CD4-positive, alpha-beta memory T cell (primary cell): Measurements from ENCODE around the gene SEC16A. TPM values are rescaled to one million over a fixed set of nuclear protein-coding genes. Genes with fewer than 3 reads are reported as not detected.

Experiments
- CTCF ChIA-PET: fragments of 350-600 bp; sonication (Branson Sonifier 250); formaldehyde crosslinking; loops from one replicate; lab custom pipeline; 2021; ENCODE audit warnings: inconsistent platforms; ENCODE audit not compliant: partially characterized antibody; lab: Charles Lee
- POLR2A ChIA-PET: fragments of 350-600 bp; sonication (Branson Sonifier 250); formaldehyde crosslinking; loops from one replicate; lab custom pipeline; 2021; ENCODE audit not compliant: partially characterized antibody; lab: Charles Lee
- DNase-seq, 5 donors: peaks; one replicate each; pipeline versions ENCODE4 v3.0.0 to v3.0.0-alpha.2; 2020 to 2022; ENCODE audit warnings: mixed read lengths in 1 of 5
- H3K27ac ChIP-seq: one replicate; pipeline ENCODE4 v1.7.0; 2013; ENCODE audit warnings: low read depth, low read length
- H3K27me3 ChIP-seq: 2 replicates; pipeline ENCODE4 v1.7.0; 2013; ENCODE audit warnings: mild to moderate bottlenecking, low read length, moderate library complexity; ENCODE audit not compliant: insufficient read depth
- H3K36me3 ChIP-seq: 2 replicates; pipeline ENCODE4 v1.7.0; 2013; ENCODE audit warnings: mild to moderate bottlenecking, low read length, moderate library complexity; ENCODE audit not compliant: insufficient read depth
- H3K4me1 ChIP-seq: 2 replicates; pipeline ENCODE4 v1.7.0; 2013; ENCODE audit warnings: mild to moderate bottlenecking, low read length, moderate library complexity; ENCODE audit not compliant: insufficient read depth
- H3K4me3 ChIP-seq, 2 donors: one replicate each; pipeline ENCODE4 v1.7.0; 2013; ENCODE audit warnings: low read length in 2 of 2, mild to moderate bottlenecking in 1 of 2
- H3K9me3 ChIP-seq, 2 donors: one replicate each; pipeline ENCODE4 v1.7.0; 2013; ENCODE audit warnings: low read length in 2 of 2, control low read depth in 1 of 2; ENCODE audit not compliant: control insufficient read depth in 1 of 2
- H3K27ac Mint-ChIP-seq, 7 donors: one replicate each; pipeline ENCODE4 v1.8.0; 2020 to 2021; ENCODE audit warnings: mixed read lengths in 7 of 7, mild to moderate bottlenecking in 6 of 7, inconsistent platforms in 3 of 7, moderate library complexity in 3 of 7
- H3K27me3 Mint-ChIP-seq, 2 donors: one replicate each; pipeline ENCODE4 v1.8.0; 2020 to 2021; ENCODE audit warnings: mixed read lengths in 2 of 2
- H3K36me3 Mint-ChIP-seq, 2 donors: one replicate each; pipeline ENCODE4 v1.8.0; 2020 to 2021; ENCODE audit warnings: mixed read lengths in 2 of 2, inconsistent platforms in 1 of 2, mild to moderate bottlenecking in 1 of 2
- H3K4me1 Mint-ChIP-seq, 4 donors: one replicate each; pipeline ENCODE4 v1.8.0; 2020 to 2021; ENCODE audit warnings: mixed read lengths in 4 of 4, mild to moderate bottlenecking in 1 of 4
- H3K4me3 Mint-ChIP-seq, 8 donors: one replicate each; pipeline ENCODE4 v1.8.0; 2020 to 2021; ENCODE audit warnings: mixed read lengths in 8 of 8, mild to moderate bottlenecking in 7 of 8, moderate library complexity in 6 of 8, inconsistent platforms in 3 of 8
- H3K9me3 Mint-ChIP-seq, 8 donors: one replicate each; pipeline ENCODE4 v1.8.0; 2020 to 2021; ENCODE audit warnings: mixed read lengths in 8 of 8, mild to moderate bottlenecking in 5 of 8, inconsistent platforms in 3 of 8, moderate library complexity in 1 of 8
- intact Hi-C: fragments of 100-400 bp; cut with micrococcal nuclease; formaldehyde crosslinking; loops from one replicate; pipeline ENCODE4 v1.15.1; 2023
- polyA plus RNA-seq, 2 donors: library from polyadenylated mRNA; unstranded; fragments of 300-500 nt; fragmentation: Illumina TruSeq; gene quantifications; one replicate each; pipeline ENCODE4 v1.2.3, GENCODE V29; 2021
- total RNA-seq, 2 experiments: library from RNA; stranded (reverse); gene quantifications; one replicate each; pipeline ENCODE4 v1.2.3, GENCODE V29; 2021

The SEC16A gene
- total and polyA plus RNA-seq, 4 experiments from 2014 or later, result 6.6 to 87.7 (median 61.1) TPM

DNA sequence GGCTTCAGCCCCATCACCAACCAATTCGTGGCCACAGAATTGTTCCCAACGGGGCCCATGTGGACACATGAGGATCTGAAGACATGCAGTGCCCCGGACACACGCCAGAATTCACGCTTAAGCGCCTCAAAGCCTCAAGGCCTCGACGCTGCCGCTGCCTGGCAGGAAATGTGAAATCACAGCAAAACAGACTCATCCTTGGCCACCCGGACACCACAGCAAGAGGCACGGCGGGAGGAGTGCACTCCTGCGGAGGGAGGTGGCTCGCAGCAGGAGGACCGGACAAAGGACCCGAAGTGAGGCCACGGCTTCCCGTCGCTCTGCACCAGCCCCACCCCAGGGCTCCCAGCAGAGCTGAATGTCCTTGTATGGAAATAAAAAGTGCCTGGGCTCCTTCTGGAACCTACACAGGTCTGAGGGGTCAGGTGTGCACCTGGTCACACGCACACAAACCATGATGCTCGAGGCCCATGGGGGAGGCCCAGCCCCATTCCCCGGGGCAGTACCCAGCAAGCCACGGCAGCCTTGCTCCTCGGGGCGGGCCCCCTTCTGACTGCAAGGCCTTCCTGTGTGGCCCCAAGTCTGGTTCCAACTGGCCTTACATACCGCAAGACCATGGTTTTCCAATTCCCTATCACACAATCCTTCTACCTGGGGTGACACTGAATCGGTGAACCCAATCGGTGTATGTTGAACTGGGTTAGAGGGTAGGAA, 10.0 kb downstream of the SEC16A start:
- H3K4me1 Mint-ChIP-seq, result peaks cover 0 to 6% (median under 1%) of the 10 kb centered on the region in 4 donors
- Histone ChIP-seq H3K27me3 (no peaks in the 10 kb centered on the region), H3K27ac (no peak overlapping the region), H3K36me3 (peaks cover 93% of the 10 kb centered on the region), H3K4me3 (no peak overlapping the region), H3K4me1 (peaks cover 1% of the 10 kb centered on the region), H3K9me3 (no peaks in the 10 kb centered on the region)
- intact Hi-C loops, result no loop called here
- no peak overlapping the region for H3K4me3 Mint-ChIP-seq
- POLR2A ChIA-PET, result no interaction called here
- no peaks in the 10 kb centered on the region for H3K27me3 Mint-ChIP-seq
- peaks cover 11 to 70% of the 10 kb centered on the region in 2 donors for H3K36me3 Mint-ChIP-seq
- H3K27ac Mint-ChIP-seq, result no peak overlapping the region
- peaks cover 0 to 3% (median 0%) of the 10 kb centered on the region in 8 donors for H3K9me3 Mint-ChIP-seq
- CTCF ChIA-PET, result interaction anchor here (0.6 kb wide), 1 partner anchor 8 kb away, joined by 3 read pairs; no protein-coding TSS in a partner anchor
- no peak for DNase-seq

DNA sequence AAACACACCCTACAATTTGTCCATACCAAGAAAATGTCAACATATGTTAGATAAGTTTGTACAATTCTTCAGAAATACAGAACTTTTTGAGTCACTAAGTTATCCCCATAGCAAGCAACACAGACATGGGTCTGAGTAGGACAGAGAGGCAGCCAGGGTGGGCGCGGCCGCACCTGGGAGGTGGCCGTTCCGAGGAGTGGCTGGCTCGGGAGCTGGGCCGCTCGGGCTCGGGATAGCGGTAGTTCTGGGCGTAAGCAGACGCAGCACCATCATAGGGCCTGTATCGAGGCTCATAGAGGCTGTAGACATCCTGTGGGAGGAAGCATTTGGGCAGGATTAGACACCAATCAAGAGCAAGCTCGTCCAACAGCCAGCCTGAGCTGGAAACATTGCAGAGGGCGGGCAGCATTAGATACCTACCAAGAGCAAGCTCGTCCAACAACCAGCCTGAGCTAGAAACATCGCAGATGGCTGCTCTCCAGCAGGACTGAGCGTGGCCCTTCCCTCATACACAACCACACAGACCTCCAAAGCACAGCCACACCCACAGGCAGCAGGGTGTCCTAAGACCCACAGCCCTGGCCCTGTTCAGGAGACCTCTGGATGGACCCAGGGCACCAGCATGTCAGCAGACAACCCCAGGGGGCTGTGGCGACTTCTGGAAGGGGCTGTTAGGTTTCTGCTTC, 10.9 kb downstream of the SEC16A start:
- no peaks in the 10 kb centered on the region for H3K27me3 ChIP-seq
- H3K27ac ChIP-seq, result no peak overlapping the region
- CTCF ChIA-PET, result no interaction called here
- no peaks in the 10 kb centered on the region for H3K9me3 ChIP-seq
- POLR2A ChIA-PET, result no interaction called here
- Mint-ChIP-seq H3K27ac (peak overlapping the region in 2 of 7 donors; percentile 22 to 60), H3K4me1 (no peaks in the 10 kb centered on the region), H3K4me3 (no peak overlapping the region), H3K36me3 (peaks cover 13 to 66% of the 10 kb centered on the region in 2 donors), H3K9me3 (peaks cover 0 to 3% (median 0%) of the 10 kb centered on the region in 8 donors), H3K27me3 (no peaks in the 10 kb centered on the region)
- intact Hi-C loops, result no loop called here
- no peaks in the 10 kb centered on the region for H3K4me1 ChIP-seq
- H3K4me3 ChIP-seq, result no peak overlapping the region
- peaks cover 93% of the 10 kb centered on the region for H3K36me3 ChIP-seq
- DNase-seq, result no peak

DNA sequence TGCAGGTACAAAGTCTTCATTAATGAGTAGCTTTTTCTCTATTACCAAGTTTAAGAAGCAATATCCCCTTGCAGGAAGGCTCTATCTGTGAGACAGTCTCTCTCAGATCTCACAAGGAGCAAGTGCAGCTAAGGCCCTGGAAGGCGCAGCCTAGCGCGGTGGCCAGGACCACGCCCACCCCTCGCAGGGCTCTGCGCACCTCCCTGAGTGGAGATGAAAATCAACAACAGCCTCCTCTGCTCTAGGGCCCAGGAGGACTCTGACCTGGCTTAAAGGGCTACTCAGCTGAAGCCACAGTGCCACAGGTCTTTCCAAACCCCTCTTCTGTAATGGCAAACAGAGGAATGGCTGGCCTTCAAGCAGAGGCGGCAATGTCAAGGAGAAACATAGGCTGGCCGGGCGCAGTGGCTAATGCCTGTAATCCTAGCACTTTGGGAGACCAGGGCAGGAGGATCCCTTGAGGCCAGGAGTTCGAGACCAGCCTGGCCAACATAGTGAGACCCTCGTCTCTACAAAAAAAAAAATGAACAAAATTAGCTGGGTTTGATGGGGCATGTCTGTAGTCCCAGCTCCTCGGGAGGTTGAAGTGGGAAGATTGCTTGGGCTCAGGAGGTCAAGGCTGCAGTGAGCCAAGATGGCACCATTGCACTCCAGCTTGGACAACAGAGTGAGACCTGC, 11.9 kb downstream of the SEC16A start:
- H3K27me3 ChIP-seq, result no peaks in the 10 kb centered on the region
- no peaks in the 10 kb centered on the region for H3K4me1 Mint-ChIP-seq
- peaks cover 19 to 68% of the 10 kb centered on the region in 2 donors for H3K36me3 Mint-ChIP-seq
- peaks cover 0 to 4% (median 0%) of the 10 kb centered on the region in 8 donors for H3K9me3 Mint-ChIP-seq
- no peaks in the 10 kb centered on the region for H3K9me3 ChIP-seq
- H3K4me3 ChIP-seq, result no peak overlapping the region
- H3K4me1 ChIP-seq, result no peaks in the 10 kb centered on the region
- H3K27ac Mint-ChIP-seq, result peak overlapping the region in 1 of 7 donors; percentile 22
- no peaks in the 10 kb centered on the region for H3K27me3 Mint-ChIP-seq
- POLR2A ChIA-PET, result interaction anchor here (1.3 kb wide), 1 partner anchor 15 kb away, joined by 3 read pairs; no protein-coding TSS in a partner anchor
- H3K27ac ChIP-seq, result no peak overlapping the region
- no peak for DNase-seq
- H3K4me3 Mint-ChIP-seq, result peak overlapping the region in 1 of 8 donors; percentile 25
- H3K36me3 ChIP-seq, result peaks cover 93% of the 10 kb centered on the region
- CTCF ChIA-PET, result interaction anchor here (0.5 to 0.9 kb wide), 2 partner anchors 10 to 108 kb away, joined by 3 read pairs; no protein-coding TSS in a partner anchor
- intact Hi-C loops, result no loop called here

DNA sequence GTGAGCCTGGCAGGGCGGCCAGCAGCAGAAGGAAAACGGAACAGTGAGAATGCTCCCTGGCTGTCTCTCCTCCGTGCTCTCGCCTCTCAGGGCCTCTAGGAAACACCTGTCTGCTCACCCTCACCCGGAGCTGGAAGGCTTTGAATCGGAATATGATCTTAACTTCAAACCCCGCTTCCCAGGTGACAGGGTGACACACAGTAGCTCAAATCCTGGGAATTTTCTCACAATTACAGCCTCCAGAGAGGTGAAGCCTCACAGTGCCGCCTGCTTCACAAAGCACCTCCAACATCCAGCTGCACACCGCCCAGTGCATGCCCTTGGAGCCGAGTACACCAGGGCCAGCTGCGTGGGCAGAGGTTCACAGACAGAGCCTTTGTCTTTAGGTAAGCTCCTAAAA, 12.5 kb downstream of the SEC16A start:
- Histone ChIP-seq H3K27ac (no peak overlapping the region), H3K9me3 (no peaks in the 10 kb centered on the region), H3K27me3 (no peaks in the 10 kb centered on the region), H3K36me3 (peaks cover 93% of the 10 kb centered on the region), H3K4me1 (no peaks in the 10 kb centered on the region), H3K4me3 (no peak overlapping the region)
- CTCF ChIA-PET, result interaction anchor here (0.5 to 0.9 kb wide), 2 partner anchors 10 to 107 kb away, joined by 3 read pairs; no protein-coding TSS in a partner anchor
- Mint-ChIP-seq H3K9me3 (peaks cover 0 to 2% (median 0%) of the 10 kb centered on the region in 8 donors), H3K4me1 (no peaks in the 10 kb centered on the region), H3K4me3 (no peak overlapping the region), H3K36me3 (peaks cover 23 to 68% of the 10 kb centered on the region in 2 donors), H3K27me3 (no peaks in the 10 kb centered on the region), H3K27ac (no peak overlapping the region)
- POLR2A ChIA-PET, result interaction anchor here (1.3 kb wide), 1 partner anchor 14 kb away, joined by 3 read pairs; no protein-coding TSS in a partner anchor
- intact Hi-C loops, result no loop called here
- no peak for DNase-seq

DNA sequence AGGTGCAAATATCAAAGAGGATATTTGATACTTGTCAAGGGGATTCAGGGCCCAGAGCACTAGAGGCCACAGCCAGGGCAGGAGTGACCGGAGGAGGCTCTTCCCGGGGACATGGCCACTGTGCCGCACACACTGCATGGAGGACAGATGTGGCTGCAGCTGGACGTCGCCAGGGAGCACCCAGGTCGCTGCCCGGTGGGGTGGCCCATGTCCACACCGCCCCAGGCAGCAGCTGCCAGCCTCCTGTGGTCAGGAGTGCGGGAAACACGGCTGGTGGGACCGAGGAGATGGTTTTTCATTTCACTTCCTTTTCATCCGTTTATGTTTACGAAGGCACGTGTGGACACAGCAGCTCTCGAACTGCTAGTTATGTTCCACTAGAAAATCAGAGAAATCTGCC, 15.1 kb downstream of the SEC16A start:
- H3K4me1 Mint-ChIP-seq, result no peaks in the 10 kb centered on the region
- Histone ChIP-seq H3K27me3 (no peaks in the 10 kb centered on the region), H3K4me1 (no peaks in the 10 kb centered on the region), H3K9me3 (no peaks in the 10 kb centered on the region), H3K36me3 (peaks cover 93% of the 10 kb centered on the region), H3K27ac (no peak overlapping the region), H3K4me3 (no peak overlapping the region)
- intact Hi-C loops, result no loop called here
- CTCF ChIA-PET, result no interaction called here
- POLR2A ChIA-PET, result no interaction called here
- H3K4me3 Mint-ChIP-seq, result no peak overlapping the region
- H3K27ac Mint-ChIP-seq, result no peak overlapping the region
- DNase-seq, result no peak
- H3K36me3 Mint-ChIP-seq, result peaks cover 28 to 76% of the 10 kb centered on the region in 2 donors
- no peaks in the 10 kb centered on the region for H3K27me3 Mint-ChIP-seq
- peaks cover 0 to 2% (median 0%) of the 10 kb centered on the region in 8 donors for H3K9me3 Mint-ChIP-seq

DNA sequence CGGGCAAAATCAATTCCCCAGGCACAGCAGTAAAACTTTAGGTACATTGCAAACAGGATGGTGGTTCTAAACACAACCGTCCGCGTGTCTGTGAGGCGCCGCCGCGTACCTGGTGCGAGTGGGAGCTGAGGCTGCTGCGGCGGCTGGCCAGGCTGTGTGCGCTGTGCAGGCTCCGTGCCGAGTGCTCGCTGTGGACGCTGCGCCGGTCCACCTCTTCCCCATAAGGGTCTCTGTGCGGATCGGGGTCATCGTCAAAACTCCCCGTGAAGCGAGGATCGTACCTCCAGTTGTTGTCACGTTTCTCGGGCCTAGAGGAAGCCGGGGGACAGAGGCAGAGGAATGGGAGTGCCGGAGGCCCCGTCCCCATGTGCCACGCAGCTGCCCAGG, 16.7 kb downstream of the SEC16A start:
- H3K27ac ChIP-seq, result no peak overlapping the region
- H3K27me3 ChIP-seq, result no peaks in the 10 kb centered on the region
- ChIA-PET CTCF (no interaction called here), POLR2A (no interaction called here)
- H3K27ac Mint-ChIP-seq, result no peak overlapping the region
- H3K27me3 Mint-ChIP-seq, result no peaks in the 10 kb centered on the region
- no peak overlapping the region for H3K4me3 Mint-ChIP-seq
- no peaks in the 10 kb centered on the region for H3K4me1 ChIP-seq
- intact Hi-C loops, result no loop called here
- peaks cover 31 to 79% of the 10 kb centered on the region in 2 donors for H3K36me3 Mint-ChIP-seq
- H3K9me3 ChIP-seq, result no peaks in the 10 kb centered on the region
- H3K4me3 ChIP-seq, result no peak overlapping the region
- no peak for DNase-seq
- peaks cover 0 to 2% (median 0%) of the 10 kb centered on the region in 8 donors for H3K9me3 Mint-ChIP-seq
- H3K4me1 Mint-ChIP-seq, result no peaks in the 10 kb centered on the region
- H3K36me3 ChIP-seq, result peaks cover 94% of the 10 kb centered on the region
